HEK293 (cell line): ENCODE results near the gene KCNE1.

ENCODE experiments used
- ELK4 ChIP-seq: IDR thresholded peaks from 2 replicates; pipeline ENCODE4 v1.6.1; 2011; ENCODE audit warnings: mild to moderate bottlenecking, low read depth, low read length, borderline replicate concordance
- PATZ1 ChIP-seq: fragments of 450-650 bp; formaldehyde crosslinking; IDR thresholded peaks from 2 replicates; pipeline ENCODE4 v1.5.1; 2016; ENCODE audit warnings: missing biosample characterization, missing genetic modification characterization
- YY1 ChIP-seq: fragments of 450-650 bp; formaldehyde crosslinking; IDR thresholded peaks from 2 replicates; pipeline ENCODE4 v1.5.1; 2018; ENCODE audit warnings: missing biosample characterization, missing genetic modification characterization
- ZNF274 ChIP-seq, 2 experiments: fragments of 200-500 bp in 1 of 2; fragments of 450-650 bp in 1 of 2; sonication (Bioruptor generic) in 1 of 2; formaldehyde crosslinking in 1 of 2; IDR thresholded peaks; 2 replicates each; pipeline versions ENCODE4 v1.5.1 to v1.6.1; 2014 to 2016; ENCODE audit warnings: borderline replicate concordance in 1 of 2, inconsistent platforms in 1 of 2, low read length in 1 of 2, missing biosample characterization in 1 of 2, missing genetic modification characterization in 1 of 2
- ZNF416 ChIP-seq: fragments of 450-650 bp; formaldehyde crosslinking; IDR thresholded peaks from 2 replicates; pipeline ENCODE4 v1.5.1; 2016; ENCODE audit warnings: missing biosample characterization, missing genetic modification characterization
- ZNF473 ChIP-seq: fragments of 450-650 bp; formaldehyde crosslinking; IDR thresholded peaks from 2 replicates; pipeline ENCODE4 v1.5.1; 2017; ENCODE audit warnings: missing biosample characterization, missing genetic modification characterization
- TF ChIP-seq, protein P1 (sequence below): fragments of 450-650 bp; formaldehyde crosslinking; IDR thresholded peaks from 2 replicates; pipeline ENCODE4 v1.5.1; 2016; ENCODE audit warnings: missing biosample characterization, missing genetic modification characterization
- TF ChIP-seq, protein P2 (sequence below): fragments of 450-650 bp; formaldehyde crosslinking; IDR thresholded peaks from 2 replicates; pipeline ENCODE4 v1.5.1; 2016; ENCODE audit warnings: missing biosample characterization, missing genetic modification characterization

DNA sequence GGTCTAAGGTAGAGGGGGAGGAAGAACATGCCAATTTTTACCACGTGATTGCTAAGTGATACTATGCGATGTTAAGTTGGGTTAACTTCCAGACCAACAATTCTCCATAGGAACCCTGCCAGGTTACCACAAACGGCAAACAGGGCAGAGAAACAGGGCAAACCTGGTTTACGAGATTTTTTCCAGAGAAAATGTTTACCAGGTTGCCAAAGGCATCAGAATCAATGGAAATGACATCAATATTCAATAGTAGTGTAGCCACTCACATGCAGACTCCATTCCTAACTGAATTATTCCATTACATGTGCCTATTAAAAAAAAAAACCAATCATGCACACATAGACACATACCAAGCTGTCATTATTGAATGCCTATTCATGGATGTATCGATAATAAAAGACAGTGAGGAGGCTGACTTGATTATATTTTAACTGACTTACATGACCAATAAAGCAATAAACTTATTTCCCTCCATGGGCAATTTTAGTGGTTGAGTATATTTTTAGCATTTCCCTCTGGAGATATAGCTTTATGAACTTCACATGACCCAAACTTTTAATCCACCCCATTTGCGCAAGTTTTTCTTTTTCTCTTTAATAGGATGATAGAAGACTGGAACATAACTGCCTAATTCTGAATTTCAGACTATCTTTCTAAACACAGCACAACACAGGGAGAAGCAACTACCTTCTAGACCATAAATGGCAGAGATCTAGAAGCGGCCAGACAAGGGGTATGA lies 40.5 kb upstream of the KCNE1 start:
- TF ChIP-seq ZNF274 (IDR thresholded peaks at IDR 0.05; ENCODE audit: low read length) (no peak), ZNF274 (tag by site-specific recombination; IDR thresholded peaks at IDR 0.05; ENCODE audit: borderline replicate concordance) (no peak), PATZ1 (tag by site-specific recombination) (no peak), ELK4 (no peak), ZNF473 (tag by site-specific recombination) (no peak), YY1 (tag by site-specific recombination) (no peak), ZNF416 (tag by site-specific recombination) (no peak)
- TF ChIP-seq, protein P1, sequence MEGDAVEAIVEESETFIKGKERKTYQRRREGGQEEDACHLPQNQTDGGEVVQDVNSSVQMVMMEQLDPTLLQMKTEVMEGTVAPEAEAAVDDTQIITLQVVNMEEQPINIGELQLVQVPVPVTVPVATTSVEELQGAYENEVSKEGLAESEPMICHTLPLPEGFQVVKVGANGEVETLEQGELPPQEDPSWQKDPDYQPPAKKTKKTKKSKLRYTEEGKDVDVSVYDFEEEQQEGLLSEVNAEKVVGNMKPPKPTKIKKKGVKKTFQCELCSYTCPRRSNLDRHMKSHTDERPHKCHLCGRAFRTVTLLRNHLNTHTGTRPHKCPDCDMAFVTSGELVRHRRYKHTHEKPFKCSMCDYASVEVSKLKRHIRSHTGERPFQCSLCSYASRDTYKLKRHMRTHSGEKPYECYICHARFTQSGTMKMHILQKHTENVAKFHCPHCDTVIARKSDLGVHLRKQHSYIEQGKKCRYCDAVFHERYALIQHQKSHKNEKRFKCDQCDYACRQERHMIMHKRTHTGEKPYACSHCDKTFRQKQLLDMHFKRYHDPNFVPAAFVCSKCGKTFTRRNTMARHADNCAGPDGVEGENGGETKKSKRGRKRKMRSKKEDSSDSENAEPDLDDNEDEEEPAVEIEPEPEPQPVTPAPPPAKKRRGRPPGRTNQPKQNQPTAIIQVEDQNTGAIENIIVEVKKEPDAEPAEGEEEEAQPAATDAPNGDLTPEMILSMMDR (tag by site-specific recombination) = no peak
- TF ChIP-seq, protein P2, sequence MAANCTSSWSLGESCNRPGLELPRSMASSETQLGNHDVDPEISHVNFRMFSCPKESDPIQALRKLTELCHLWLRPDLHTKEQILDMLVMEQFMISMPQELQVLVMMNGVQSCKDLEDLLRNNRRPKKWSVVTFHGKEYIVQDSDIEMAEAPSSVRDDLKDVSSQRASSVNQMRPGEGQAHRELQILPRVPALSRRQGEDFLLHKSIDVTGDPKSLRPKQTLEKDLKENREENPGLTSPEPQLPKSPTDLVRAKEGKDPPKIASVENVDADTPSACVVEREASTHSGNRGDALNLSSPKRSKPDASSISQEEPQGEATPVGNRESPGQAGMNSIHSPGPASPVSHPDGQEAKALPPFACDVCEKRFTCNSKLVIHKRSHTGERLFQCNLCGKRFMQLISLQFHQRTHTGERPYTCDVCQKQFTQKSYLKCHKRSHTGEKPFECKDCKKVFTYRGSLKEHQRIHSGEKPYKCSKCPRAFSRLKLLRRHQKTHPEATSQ (tag by site-specific recombination) = no peak
